Body of pancreas (tissue), 4 donors: ENCODE measurements around the gene SYNGR3. TPM values are rescaled to one million over a fixed set of nuclear protein-coding genes. Genes with fewer than 3 reads are reported as not detected.

ENCODE experiments used
- ATAC-seq: fragments of 150-250 bp; one replicate; pipeline ENCODE4 v1.9.1; 2016
- DNase-seq, 4 donors: peaks; one replicate each; pipeline ENCODE4 v3.0.0-alpha.2; 2019
- H3K27ac ChIP-seq, 4 donors: fragments of 200-600 bp; sonication (generic); 1 replicate in 3 of 4; 2 replicates in 1 of 4; pipeline versions ENCODE4 v1.5.1 to v1.6.1; 2016 to 2019; ENCODE audit warnings: mild to moderate bottlenecking in 1 of 4, mixed read lengths in 1 of 4, moderate library complexity in 1 of 4
- H3K27me3 ChIP-seq, 2 donors: fragments of 200-600 bp; sonication (generic); one replicate each; pipeline ENCODE4 v1.6.0; 2016; ENCODE audit warnings: mild to moderate bottlenecking in 1 of 2
- H3K36me3 ChIP-seq, 2 donors: fragments of 200-600 bp; sonication (generic); replicated peaks in 1 of 2; 2 replicates each; pipeline ENCODE4 v1.5.1; 2016; ENCODE audit warnings: low read depth in 2 of 2; ENCODE audit not compliant: insufficient read depth in 1 of 2
- H3K4me1 ChIP-seq: fragments of 200-600 bp; sonication (generic); one replicate; pipeline ENCODE4 v1.6.0; 2016
- H3K4me3 ChIP-seq, 2 donors: fragments of 200-600 bp; sonication (generic); 1 replicate in 1 of 2; 2 replicates in 1 of 2; pipeline ENCODE4 v1.5.1; 2016 to 2019
- H3K9me3 ChIP-seq, 3 donors: fragments of 200-600 bp; sonication (generic); 1 replicate in 2 of 3; 2 replicates in 1 of 3; pipeline ENCODE4 v1.5.1; 2016
- POLR2A ChIP-seq, 3 donors: fragments of 450-650 bp; IDR thresholded peaks; one replicate each; pipeline ENCODE4 v1.6.1; 2016; ENCODE audit warnings: antibody characterized with exemption in 3 of 3, mild to moderate bottlenecking in 2 of 3
- WGBS, 2 donors: methylation state at CpG; one replicate each; pipeline ENCODE4 v1.1.5; 2017; 5-methylcytosine and 5-hydroxymethylcytosine counted together
- intact Hi-C: fragments of 100-400 bp; cut with DNase I; formaldehyde crosslinking; loops from one replicate; pipeline ENCODE4 v1.15.1; 2023
- total RNA-seq, 2 donors: library from RNA; depleted of rRNA; stranded (reverse); fragments of >200 nt; gene quantifications; one replicate each; pipeline ENCODE4 v1.1.0, GENCODE V29; 2016
- TF ChIP-seq, protein P1 (sequence below), 7 experiments: fragments of 450-650 bp in 4 of 7; fragments of 200-600 bp in 3 of 7; sonication (generic) in 3 of 7; IDR thresholded peaks; one replicate each; pipeline ENCODE4 v1.5.1; 2016 to 2019; ENCODE audit warnings: antibody characterized with exemption in 7 of 7

The SYNGR3 gene, protein sequence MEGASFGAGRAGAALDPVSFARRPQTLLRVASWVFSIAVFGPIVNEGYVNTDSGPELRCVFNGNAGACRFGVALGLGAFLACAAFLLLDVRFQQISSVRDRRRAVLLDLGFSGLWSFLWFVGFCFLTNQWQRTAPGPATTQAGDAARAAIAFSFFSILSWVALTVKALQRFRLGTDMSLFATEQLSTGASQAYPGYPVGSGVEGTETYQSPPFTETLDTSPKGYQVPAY
- 1 to 10 TPM in 1 of 2 donors, under 1 TPM in 1; 0.33 to 1.6 TPM for total RNA-seq

DNA sequence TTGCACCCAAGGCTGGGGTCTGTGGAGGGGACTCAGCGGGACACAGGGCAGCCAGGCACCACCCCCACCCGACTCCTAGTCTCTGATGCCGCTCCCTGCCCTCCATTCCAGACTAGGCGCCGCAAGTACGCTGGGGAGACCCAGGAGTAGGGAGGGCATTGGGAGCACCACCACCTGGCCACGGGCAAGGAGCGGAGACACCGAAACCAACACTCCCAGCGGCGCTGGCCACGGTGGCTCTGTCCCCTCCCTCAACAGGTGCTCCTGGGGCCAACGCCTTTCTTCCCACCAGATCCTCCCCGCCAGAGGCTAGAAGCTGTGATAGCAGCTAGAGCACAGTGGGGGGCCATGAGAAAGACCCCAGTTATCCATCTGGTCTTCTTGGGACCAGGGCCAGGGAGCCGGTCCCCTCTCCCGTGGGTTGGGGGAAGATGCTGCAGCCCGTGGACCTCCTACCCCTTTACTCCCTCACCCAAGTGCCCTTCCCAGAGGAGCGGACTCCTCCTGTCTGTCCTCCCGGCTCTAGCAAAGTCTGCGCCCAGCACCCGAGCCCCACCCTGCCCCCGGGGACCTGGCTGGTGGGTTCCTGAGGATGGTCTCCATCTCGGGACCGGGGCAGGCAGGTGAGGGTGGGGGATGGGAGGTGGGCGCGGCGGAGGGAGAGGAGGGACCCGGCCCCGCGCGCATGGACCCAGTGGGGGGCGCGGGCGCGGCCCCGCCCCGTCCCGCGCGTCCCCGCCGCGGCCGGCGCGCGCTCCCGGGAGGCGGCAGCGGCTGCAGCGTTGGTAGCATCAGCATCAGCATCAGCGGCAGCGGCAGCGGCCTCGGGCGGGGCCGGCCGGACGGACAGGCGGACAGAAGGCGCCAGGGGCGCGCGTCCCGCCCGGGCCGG, at the start of gene SYNGR3:
Gene SYNGR3 (plus strand): TSS at position 762 of the 892 bp plus-strand sequence. CDS start 133 bp downstream, outside the sequence.
- intact Hi-C loops: no loop called here
- H3K9me3 ChIP-seq: no peaks in the 10 kb centered on the region
- H3K4me1 ChIP-seq: peaks cover 46% of the 10 kb centered on the region
- no peak within 1 kb of the TSS for H3K4me3 ChIP-seq
- H3K36me3 ChIP-seq: peaks cover 0 to 2% of the 10 kb centered on the region in 2 donors
- ATAC-seq (no peak), DNase-seq (peak in 1 of 4 donors; percentile 71)
- peaks cover 0 to 19% of the 10 kb centered on the region in 2 donors for H3K27me3 ChIP-seq
- no peak within 1 kb of the TSS for H3K27ac ChIP-seq
- TF ChIP-seq, protein P1, sequence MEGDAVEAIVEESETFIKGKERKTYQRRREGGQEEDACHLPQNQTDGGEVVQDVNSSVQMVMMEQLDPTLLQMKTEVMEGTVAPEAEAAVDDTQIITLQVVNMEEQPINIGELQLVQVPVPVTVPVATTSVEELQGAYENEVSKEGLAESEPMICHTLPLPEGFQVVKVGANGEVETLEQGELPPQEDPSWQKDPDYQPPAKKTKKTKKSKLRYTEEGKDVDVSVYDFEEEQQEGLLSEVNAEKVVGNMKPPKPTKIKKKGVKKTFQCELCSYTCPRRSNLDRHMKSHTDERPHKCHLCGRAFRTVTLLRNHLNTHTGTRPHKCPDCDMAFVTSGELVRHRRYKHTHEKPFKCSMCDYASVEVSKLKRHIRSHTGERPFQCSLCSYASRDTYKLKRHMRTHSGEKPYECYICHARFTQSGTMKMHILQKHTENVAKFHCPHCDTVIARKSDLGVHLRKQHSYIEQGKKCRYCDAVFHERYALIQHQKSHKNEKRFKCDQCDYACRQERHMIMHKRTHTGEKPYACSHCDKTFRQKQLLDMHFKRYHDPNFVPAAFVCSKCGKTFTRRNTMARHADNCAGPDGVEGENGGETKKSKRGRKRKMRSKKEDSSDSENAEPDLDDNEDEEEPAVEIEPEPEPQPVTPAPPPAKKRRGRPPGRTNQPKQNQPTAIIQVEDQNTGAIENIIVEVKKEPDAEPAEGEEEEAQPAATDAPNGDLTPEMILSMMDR (IDR thresholded peaks at IDR 0.05): no peak
- TF ChIP-seq POLR2A (IDR thresholded peaks at IDR 0.05): no peak
- WGBS, 2 donors: 3 to 9% methylated on average over 10 to 64 of the region's 67 CpGs

DNA sequence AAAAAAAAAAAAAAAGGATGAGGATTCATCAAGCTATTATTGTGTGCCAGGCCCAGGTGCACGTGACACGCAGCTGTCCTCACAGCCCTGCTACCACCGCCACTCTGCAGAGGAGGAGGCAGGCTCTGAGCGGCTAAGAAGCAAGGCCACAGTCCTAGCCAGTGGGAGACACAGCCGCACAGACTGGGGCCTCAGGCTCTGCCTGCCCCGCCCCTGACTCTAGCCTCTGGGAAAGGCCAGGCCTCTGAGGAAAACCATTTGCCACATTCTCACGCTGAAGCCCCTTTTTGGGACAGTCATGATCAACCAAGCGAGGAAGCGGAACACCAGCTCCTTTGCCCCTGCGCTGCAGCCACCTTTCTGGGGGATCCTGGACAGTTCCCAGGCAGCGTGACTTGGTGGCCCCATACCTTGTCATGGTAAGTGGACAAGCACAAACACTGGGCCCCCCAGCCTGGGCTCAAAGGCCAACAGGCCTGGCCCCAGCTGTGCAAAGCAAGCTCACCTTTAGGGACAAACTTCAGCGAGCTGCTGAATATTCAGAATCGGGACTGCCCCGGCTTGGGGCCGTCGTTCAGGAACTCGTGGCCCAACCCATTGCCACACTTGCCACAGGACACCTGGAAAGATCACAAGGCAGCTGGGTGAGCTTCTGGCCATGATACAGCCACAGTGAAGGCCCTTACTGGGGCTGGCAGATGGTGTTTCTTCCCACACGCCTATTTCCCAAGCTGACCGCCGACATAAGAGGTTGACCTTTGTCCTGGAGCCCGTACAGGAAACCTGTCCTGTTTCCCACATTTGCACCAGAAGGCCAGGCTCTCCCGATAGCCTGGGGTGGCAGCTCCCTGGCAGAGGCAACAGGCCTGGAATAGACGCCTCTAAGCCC, 49.3 kb upstream of the SYNGR3 start:
- WGBS, 2 donors: 42 to 49% methylated on average over 15 to 23 of the region's 23 CpGs
- peak; percentile 72 for ATAC-seq
- peak overlapping the region; percentile 81 to 95 (median 94) for H3K27ac ChIP-seq

DNA sequence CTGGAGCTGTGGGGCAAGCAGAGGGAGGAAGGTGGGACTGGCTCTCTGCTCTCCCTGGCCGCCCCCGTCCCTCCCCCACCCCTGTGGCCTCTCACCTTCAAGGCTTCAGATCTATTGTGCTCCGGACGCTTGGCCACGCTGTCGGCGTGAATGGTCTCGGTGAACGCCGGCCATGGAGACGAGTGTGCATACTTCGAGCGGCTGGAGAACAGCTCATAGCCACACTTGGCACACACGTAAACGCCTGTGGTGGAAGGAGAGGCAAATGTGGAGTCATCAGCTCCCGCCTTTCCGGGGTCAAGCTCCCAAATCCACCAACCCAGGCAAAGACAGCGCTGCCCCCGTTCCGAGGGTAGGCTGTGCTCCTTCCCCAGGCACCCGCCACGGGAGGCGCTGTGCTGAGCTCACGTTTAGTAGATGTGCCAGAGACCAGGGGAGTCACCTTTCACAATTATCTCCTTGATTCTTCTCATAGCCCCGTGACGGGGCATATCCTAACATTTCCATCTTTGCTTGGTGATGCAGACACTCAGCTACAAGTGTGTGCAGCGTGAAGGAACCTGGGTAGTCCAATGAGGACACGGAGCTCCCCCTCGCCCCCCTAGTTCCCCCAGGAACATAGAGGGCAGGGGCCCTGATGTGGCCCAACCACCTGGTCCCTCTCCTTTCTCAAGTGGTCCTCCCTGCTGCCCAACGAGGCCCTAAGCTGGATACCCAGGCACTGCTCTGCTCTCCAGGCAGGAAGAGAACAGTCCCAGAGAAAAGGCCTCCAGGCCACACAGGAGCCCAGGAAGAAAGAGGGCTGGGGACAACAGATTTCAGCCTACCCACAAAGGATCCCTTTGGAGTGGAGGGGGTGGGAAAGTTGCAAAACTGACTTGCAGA, 48.4 kb upstream of the SYNGR3 start:
- 45 to 56% methylated on average over 8 to 30 of the region's 30 CpGs for WGBS, 2 donors
- TF ChIP-seq, protein P1 (IDR thresholded peaks at IDR 0.05): peak in 6 of 7 experiments; percentile 25 to 71 (median 54)
- TF ChIP-seq POLR2A (IDR thresholded peaks at IDR 0.05): peak in 1 of 3 donors; percentile 52
- ATAC-seq (peak; percentile 13), DNase-seq (peak; percentile 73 to 77 (median 76))
- Histone ChIP-seq H3K4me1 (peaks cover 54% of the 10 kb centered on the region), H3K27me3 (no peaks in the 10 kb centered on the region), H3K27ac (peak overlapping the region; percentile 81 to 95 (median 94)), H3K4me3 (peak overlapping the region in 1 of 2 donors; percentile 63), H3K36me3 (peaks cover 6 to 8% of the 10 kb centered on the region in 2 donors), H3K9me3 (no peaks in the 10 kb centered on the region)
- intact Hi-C loops: no loop called here

More for the DNA sequence above, 49.3 kb upstream of the SYNGR3 start:
- DNase-seq: peak; percentile 93 to 98 (median 97)
- TF ChIP-seq, protein P1 (IDR thresholded peaks at IDR 0.05): peak in 1 of 7 experiments; percentile 1
- peak; percentile 73 to 92 (median 89) for TF ChIP-seq POLR2A (IDR thresholded peaks at IDR 0.05)
- intact Hi-C loops: no loop called here
- Histone ChIP-seq H3K9me3 (no peaks in the 10 kb centered on the region), H3K4me1 (peaks cover 57% of the 10 kb centered on the region), H3K4me3 (no peak overlapping the region), H3K27me3 (no peaks in the 10 kb centered on the region), H3K36me3 (peaks cover 6 to 8% of the 10 kb centered on the region in 2 donors)
